Mammary epithelial cell (primary cell): ENCODE measurements around the gene EP300.

ENCODE experiments used
- CTCF ChIP-seq, 2 donors: IDR thresholded peaks in 1 of 2; conservative IDR thresholded peaks in 1 of 2; 2 replicates each; pipeline ENCODE4 v1.5.1; 2011 to 2012; ENCODE audit warnings: inconsistent platforms in 2 of 2, low read length in 2 of 2, mild to moderate bottlenecking in 2 of 2, control low read depth in 1 of 2, low read depth in 1 of 2; ENCODE audit not compliant: insufficient read depth in 1 of 2; ENCODE audit errors: extremely low read depth in 1 of 2
- EZH2 ChIP-seq: IDR thresholded peaks from 2 replicates; pipeline ENCODE4 v1.6.1; 2012; ENCODE audit warnings: low read length, inconsistent platforms, borderline replicate concordance

- TF ChIP-seq CTCF (conservative IDR thresholded peaks at IDR 0.05 in 1 of 2, IDR thresholded peaks at IDR 0.05 in 1 of 2; ENCODE audit: extremely low read depth in 1 of 2, insufficient read depth in 1 of 2, low read depth in 1 of 2, low read length in 2 of 2) (no peak), EZH2 (no peak)
Measured at GRCh38 chr22:41180926-41181325, 88.5 kb downstream of the EP300 start.
